ENCODE measurements around the gene SYNM.

The SYNM gene

GRCh38 chr15:99145005-99145404 is 40.1 kb downstream of the SYNM start:
- no peak for TF ChIP-seq GATA2 (IDR thresholded peaks at IDR 0.05; ENCODE audit: low read depth, low read length)
- TF ChIP-seq GATA3 (IDR thresholded peaks at IDR 0.05; ENCODE audit: low read depth, low read length) = no peak

GRCh38 chr15:99145778-99146177 is 40.9 kb downstream of the SYNM start:
- TF ChIP-seq GATA3 (IDR thresholded peaks at IDR 0.05; ENCODE audit: low read depth, low read length) (no peak), GATA2 (IDR thresholded peaks at IDR 0.05; ENCODE audit: low read depth, low read length) (no peak)

DNA sequence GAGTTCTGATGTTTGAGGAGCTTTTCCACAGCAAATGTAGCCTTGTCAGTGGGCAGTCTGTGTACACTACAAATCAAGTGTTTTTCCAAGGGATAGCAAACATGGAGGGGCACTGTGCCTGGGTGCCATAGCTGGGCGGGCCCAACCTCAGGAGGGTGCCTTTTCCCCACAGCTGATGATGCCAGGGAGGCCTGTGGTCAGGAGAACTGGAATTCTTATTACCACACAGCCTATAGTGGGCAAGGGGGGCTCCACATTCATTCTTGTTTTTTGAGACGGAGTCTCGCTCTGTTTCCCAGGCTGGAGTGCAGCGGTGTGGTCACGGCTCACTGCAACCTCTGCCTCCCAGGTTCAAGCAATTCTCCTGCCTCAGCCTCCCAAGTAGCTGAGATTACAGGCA is 41.8 kb downstream of the SYNM start:
- TF ChIP-seq GATA3 (IDR thresholded peaks at IDR 0.05; ENCODE audit: low read depth, low read length) (no peak), GATA2 (IDR thresholded peaks at IDR 0.05; ENCODE audit: low read depth, low read length) (no peak)

DNA sequence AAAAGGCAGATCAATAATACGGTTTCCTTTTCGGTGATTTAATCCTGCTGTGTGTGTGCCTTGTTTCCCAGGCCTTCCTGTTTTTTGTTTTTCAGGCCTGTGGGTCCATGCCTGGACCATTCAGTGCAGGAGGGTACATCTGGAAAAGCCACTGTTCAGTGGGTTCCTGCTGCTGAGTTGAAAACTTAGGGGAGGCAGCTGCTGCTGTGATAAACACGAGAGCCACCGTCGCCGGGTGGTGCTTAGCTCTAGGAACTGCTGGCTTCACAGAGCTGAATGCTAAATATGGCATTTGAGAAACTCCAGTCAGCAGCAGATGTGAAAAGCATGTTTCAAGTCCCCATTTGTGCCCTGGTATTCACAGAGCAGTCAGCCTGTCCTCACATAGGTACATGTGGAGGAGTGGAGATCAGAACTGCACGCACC is 44.0 kb downstream of the SYNM start:
- TF ChIP-seq GATA2 (IDR thresholded peaks at IDR 0.05; ENCODE audit: low read depth, low read length) = no peak
- TF ChIP-seq GATA3 (IDR thresholded peaks at IDR 0.05; ENCODE audit: low read depth, low read length) = no peak

DNA sequence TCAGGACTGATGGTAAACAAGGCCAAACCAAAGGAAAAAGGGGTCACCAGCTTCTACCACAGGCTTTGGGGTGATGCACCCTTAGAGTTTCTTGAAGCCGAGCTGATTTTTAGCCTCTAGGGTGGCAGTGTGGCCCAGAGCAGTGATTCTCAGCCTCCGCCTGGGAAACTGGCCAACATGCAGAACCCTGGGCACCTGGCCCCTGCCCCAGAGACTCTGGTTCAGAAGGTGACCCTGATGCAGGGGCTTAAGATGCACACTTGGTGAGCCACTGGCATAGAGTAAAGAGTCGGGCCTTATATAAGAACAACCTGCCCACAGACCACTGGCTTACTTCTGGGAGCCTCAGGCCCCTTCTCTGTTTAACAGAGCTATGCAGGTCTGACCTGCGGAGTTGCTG is 44.5 kb downstream of the SYNM start:
- TF ChIP-seq GATA3 (IDR thresholded peaks at IDR 0.05; ENCODE audit: low read depth, low read length) = no peak
- TF ChIP-seq GATA2 (IDR thresholded peaks at IDR 0.05; ENCODE audit: low read depth, low read length) = no peak

- no peak for TF ChIP-seq GATA3 (IDR thresholded peaks at IDR 0.05; ENCODE audit: low read depth, low read length)
- no peak for TF ChIP-seq GATA2 (IDR thresholded peaks at IDR 0.05; ENCODE audit: low read depth, low read length)
Observed at GRCh38 chr15:99151156-99151555, 46.3 kb downstream of the SYNM start.

- TF ChIP-seq GATA2 (IDR thresholded peaks at IDR 0.05; ENCODE audit: low read depth, low read length) = no peak
- no peak for TF ChIP-seq GATA3 (IDR thresholded peaks at IDR 0.05; ENCODE audit: low read depth, low read length)
Observed at GRCh38 chr15:99153026-99153535, 48.2 kb downstream of the SYNM start.

- TF ChIP-seq GATA2 (IDR thresholded peaks at IDR 0.05; ENCODE audit: low read depth, low read length) = no peak
- TF ChIP-seq GATA3 (IDR thresholded peaks at IDR 0.05; ENCODE audit: low read depth, low read length) = no peak
Observed at GRCh38 chr15:99154271-99154670, 49.4 kb downstream of the SYNM start.

DNA sequence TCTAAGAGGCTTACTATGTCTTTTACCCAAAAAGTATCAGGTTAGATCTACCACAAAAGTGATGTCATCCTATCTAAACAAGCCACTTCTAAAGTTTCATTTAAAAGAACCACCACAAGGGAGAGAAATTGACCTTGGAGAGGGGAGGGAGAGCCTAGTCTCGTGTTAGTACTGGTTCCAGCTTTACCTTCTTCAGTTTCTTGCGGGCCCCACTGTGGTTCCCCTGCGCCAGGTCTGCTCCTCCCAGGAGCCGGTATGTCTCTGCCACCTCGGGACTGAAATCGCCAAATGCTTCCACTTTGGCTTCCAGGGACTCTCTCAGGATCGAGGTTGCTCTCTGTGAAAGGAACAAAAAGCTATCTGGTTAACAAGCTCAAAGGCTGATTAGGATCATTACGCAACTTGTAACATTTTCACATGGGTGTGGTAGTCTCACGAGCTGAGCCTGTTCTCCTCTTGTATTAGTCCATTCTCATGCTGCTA is 51.1 kb downstream of the SYNM start:
- TF ChIP-seq GATA3 (IDR thresholded peaks at IDR 0.05; ENCODE audit: low read depth, low read length) = no peak
- no peak for TF ChIP-seq GATA2 (IDR thresholded peaks at IDR 0.05; ENCODE audit: low read depth, low read length)

- TF ChIP-seq GATA2 (IDR thresholded peaks at IDR 0.05; ENCODE audit: low read depth, low read length) (no peak), GATA3 (IDR thresholded peaks at IDR 0.05; ENCODE audit: low read depth, low read length) (no peak)
Observed at GRCh38 chr15:99157456-99157855, 52.6 kb downstream of the SYNM start.

- no peak for TF ChIP-seq GATA3 (IDR thresholded peaks at IDR 0.05; ENCODE audit: low read depth, low read length)
- no peak for TF ChIP-seq GATA2 (IDR thresholded peaks at IDR 0.05; ENCODE audit: low read depth, low read length)
Observed at GRCh38 chr15:99158626-99159412, 53.9 kb downstream of the SYNM start.

- TF ChIP-seq GATA2 (IDR thresholded peaks at IDR 0.05; ENCODE audit: low read depth, low read length) = no peak
- TF ChIP-seq GATA3 (IDR thresholded peaks at IDR 0.05; ENCODE audit: low read depth, low read length) = no peak
Observed at GRCh38 chr15:99163271-99164062, 58.6 kb downstream of the SYNM start.

DNA sequence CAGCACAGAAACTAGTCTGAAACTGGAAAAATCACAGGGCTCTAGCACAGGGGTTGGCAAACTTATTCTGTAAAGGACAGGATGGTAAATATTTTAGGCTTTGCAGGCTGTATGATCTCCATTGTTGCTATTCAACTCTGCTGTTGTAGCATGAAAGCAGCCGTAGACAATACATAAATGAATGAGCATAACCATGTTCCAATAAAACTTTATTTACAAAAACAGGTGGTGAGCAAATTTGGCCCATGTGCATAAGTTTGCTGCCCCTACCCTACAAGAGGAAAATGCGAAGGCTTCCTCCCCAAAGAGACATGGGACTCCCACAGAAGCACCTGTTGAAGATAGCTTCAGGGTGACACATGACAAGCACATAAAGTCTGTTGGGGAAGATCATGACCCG is 59.2 kb downstream of the SYNM start:
- TF ChIP-seq GATA2 (IDR thresholded peaks at IDR 0.05; ENCODE audit: low read depth, low read length) (no peak), GATA3 (IDR thresholded peaks at IDR 0.05; ENCODE audit: low read depth, low read length) (no peak)

DNA sequence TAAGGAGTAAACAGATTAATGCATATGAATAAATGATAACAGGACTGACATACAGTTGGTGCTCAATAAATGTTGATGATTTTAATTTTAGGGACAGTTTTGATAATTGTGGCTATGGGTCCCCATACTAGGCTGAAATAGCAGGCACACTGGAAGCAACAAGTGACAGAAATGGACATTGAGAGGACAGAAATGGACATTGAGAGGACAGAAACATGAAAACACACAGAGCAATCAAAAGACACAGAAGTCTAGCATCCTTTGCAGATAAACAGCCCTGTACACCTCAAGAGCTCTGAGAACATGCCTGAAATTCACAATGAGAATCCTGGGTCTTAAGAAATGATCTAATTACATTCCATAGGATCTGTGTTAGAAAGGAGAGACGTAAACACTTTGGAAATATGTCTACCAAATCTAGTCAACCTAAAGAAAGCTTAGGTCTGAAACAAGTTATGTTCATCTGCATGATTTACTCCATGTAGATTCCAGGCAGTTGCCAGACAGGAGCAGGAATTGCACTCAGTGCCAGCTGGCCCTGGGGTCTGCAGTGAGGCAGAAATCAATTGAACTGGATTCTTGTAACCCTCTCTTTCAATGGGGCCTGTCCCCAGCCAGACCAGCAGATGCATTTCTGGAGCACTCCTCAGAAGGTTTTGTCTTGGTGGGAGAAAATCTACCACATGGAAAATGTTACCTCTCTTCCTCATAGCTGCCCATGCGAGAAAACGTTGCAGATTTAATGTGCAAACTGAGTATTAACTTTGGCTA is 60.3 kb downstream of the SYNM start:
- TF ChIP-seq GATA3 (IDR thresholded peaks at IDR 0.05; ENCODE audit: low read depth, low read length) (no peak), GATA2 (IDR thresholded peaks at IDR 0.05; ENCODE audit: low read depth, low read length) (no peak)
